ENCODE results near the gene TGM4.
A peak's percentile ranks its signal among the peaks of the same experiment; 100 is the strongest.

TGM4 gene

GRCh38 chr3:44861412-44862225, 12.8 kb upstream of the TGM4 start, which contains the start of gene TMEM42 (continued):
- TF ChIP-seq ZNF843 (tag by site-specific recombination; IDR thresholded peaks at IDR 0.05): 0 out of 2 replicates have a peak, but pooled peaks have one; percentile 25
- peak; percentile 82 for TF ChIP-seq ZBTB21 (tag by site-specific recombination; IDR thresholded peaks at IDR 0.05)
- peak; percentile 55 for TF ChIP-seq ZIC2 (tag by site-specific recombination; IDR thresholded peaks at IDR 0.05)
- 0 out of 2 replicates have a peak, but pooled peaks have one; percentile 19 for TF ChIP-seq KLF10 (tag by site-specific recombination; IDR thresholded peaks at IDR 0.05)
- no peak for TF ChIP-seq ZNF146 (tag by site-specific recombination; IDR thresholded peaks at IDR 0.05)
- TF ChIP-seq, protein P1, sequence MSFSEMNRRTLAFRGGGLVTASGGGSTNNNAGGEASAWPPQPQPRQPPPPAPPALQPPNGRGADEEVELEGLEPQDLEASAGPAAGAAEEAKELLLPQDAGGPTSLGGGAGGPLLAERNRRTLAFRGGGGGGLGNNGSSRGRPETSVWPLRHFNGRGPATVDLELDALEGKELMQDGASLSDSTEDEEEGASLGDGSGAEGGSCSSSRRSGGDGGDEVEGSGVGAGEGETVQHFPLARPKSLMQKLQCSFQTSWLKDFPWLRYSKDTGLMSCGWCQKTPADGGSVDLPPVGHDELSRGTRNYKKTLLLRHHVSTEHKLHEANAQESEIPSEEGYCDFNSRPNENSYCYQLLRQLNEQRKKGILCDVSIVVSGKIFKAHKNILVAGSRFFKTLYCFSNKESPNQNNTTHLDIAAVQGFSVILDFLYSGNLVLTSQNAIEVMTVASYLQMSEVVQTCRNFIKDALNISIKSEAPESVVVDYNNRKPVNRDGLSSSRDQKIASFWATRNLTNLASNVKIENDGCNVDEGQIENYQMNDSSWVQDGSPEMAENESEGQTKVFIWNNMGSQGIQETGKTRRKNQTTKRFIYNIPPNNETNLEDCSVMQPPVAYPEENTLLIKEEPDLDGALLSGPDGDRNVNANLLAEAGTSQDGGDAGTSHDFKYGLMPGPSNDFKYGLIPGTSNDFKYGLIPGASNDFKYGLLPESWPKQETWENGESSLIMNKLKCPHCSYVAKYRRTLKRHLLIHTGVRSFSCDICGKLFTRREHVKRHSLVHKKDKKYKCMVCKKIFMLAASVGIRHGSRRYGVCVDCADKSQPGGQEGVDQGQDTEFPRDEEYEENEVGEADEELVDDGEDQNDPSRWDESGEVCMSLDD (tag by site-specific recombination; IDR thresholded peaks at IDR 0.05): no peak
- TF ChIP-seq ZNF19 (tag by site-specific recombination; IDR thresholded peaks at IDR 0.05; ENCODE audit: low read depth): no peak
- peak; percentile 33; the same call in 1 of the 2 replicates for TF ChIP-seq SP3 (tag by site-specific recombination; IDR thresholded peaks at IDR 0.05)
- TF ChIP-seq ZXDB (tag by site-specific recombination; IDR thresholded peaks at IDR 0.05): peak; percentile 70
- peak; percentile 90 for TF ChIP-seq ZNF629 (tag by site-specific recombination; IDR thresholded peaks at IDR 0.05)
- TF ChIP-seq YY2 (tag by site-specific recombination; IDR thresholded peaks at IDR 0.05): 0 out of 2 replicates have a peak, but pooled peaks have one; percentile 51
- TF ChIP-seq BCL11B (tag by site-specific recombination; IDR thresholded peaks at IDR 0.05; ENCODE audit: low read depth): peak; percentile 47; the same call in 1 of the 2 replicates
- no peak for TF ChIP-seq ZNF202 (tag by site-specific recombination; IDR thresholded peaks at IDR 0.05; ENCODE audit: borderline replicate concordance)
- no peak for TF ChIP-seq ZNF248 (tag by site-specific recombination; IDR thresholded peaks at IDR 0.05)
- peak; percentile 90 for TF ChIP-seq ZNF121 (tag by site-specific recombination; IDR thresholded peaks at IDR 0.05)
- 0 out of 2 replicates have a peak, but pooled peaks have one; percentile 56 for TF ChIP-seq ZBTB20 (tag by site-specific recombination; IDR thresholded peaks at IDR 0.05)
- peak; percentile 17; the same call in 1 of the 2 replicates for TF ChIP-seq KLF8 (tag by site-specific recombination; IDR thresholded peaks at IDR 0.05)
- TF ChIP-seq ZNF660 (tag by site-specific recombination; IDR thresholded peaks at IDR 0.05): 0 out of 2 replicates have a peak, but pooled peaks have one; percentile 10
- peak; percentile 85 for TF ChIP-seq ZNF423 (tag by site-specific recombination; IDR thresholded peaks at IDR 0.05)
- TF ChIP-seq SP7 (tag by site-specific recombination; IDR thresholded peaks at IDR 0.05): peak; percentile 24; the same call in 1 of the 2 replicates
- TF ChIP-seq ZBTB17 (tag by site-specific recombination; IDR thresholded peaks at IDR 0.05): peak; percentile 67
- 0 out of 2 replicates have a peak, but pooled peaks have one; percentile 15 for TF ChIP-seq ZNF501 (tag by site-specific recombination; IDR thresholded peaks at IDR 0.05)
- peak; percentile 43 for TF ChIP-seq PATZ1 (tag by site-specific recombination; IDR thresholded peaks at IDR 0.05)
- peak; percentile 77 for TF ChIP-seq ZEB2 (tag by site-specific recombination; IDR thresholded peaks at IDR 0.05)
- no peak for TF ChIP-seq ZBTB44 (tag by site-specific recombination; IDR thresholded peaks at IDR 0.05)
- TF ChIP-seq, protein P2, sequence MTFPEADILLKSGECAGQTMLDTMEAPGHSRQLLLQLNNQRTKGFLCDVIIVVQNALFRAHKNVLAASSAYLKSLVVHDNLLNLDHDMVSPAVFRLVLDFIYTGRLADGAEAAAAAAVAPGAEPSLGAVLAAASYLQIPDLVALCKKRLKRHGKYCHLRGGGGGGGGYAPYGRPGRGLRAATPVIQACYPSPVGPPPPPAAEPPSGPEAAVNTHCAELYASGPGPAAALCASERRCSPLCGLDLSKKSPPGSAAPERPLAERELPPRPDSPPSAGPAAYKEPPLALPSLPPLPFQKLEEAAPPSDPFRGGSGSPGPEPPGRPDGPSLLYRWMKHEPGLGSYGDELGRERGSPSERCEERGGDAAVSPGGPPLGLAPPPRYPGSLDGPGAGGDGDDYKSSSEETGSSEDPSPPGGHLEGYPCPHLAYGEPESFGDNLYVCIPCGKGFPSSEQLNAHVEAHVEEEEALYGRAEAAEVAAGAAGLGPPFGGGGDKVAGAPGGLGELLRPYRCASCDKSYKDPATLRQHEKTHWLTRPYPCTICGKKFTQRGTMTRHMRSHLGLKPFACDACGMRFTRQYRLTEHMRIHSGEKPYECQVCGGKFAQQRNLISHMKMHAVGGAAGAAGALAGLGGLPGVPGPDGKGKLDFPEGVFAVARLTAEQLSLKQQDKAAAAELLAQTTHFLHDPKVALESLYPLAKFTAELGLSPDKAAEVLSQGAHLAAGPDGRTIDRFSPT (tag by site-specific recombination; IDR thresholded peaks at IDR 0.05): peak; percentile 100
- TF ChIP-seq ZNF610 (tag by site-specific recombination; IDR thresholded peaks at IDR 0.05; ENCODE audit: borderline replicate concordance): 0 out of 2 replicates have a peak, but pooled peaks have one; percentile 21
- TF ChIP-seq ZNF2 (tag by site-specific recombination; IDR thresholded peaks at IDR 0.05): 0 out of 2 replicates have a peak, but pooled peaks have one; percentile 27
- TF ChIP-seq, protein P3, sequence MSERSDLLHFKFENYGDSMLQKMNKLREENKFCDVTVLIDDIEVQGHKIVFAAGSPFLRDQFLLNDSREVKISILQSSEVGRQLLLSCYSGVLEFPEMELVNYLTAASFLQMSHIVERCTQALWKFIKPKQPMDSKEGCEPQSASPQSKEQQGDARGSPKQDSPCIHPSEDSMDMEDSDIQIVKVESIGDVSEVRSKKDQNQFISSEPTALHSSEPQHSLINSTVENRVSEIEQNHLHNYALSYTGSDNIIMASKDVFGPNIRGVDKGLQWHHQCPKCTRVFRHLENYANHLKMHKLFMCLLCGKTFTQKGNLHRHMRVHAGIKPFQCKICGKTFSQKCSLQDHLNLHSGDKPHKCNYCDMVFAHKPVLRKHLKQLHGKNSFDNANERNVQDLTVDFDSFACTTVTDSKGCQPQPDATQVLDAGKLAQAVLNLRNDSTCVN (tag by site-specific recombination; optimal IDR thresholded peaks at IDR 0.05): peak; percentile 93
- peak; percentile 57; the same call in 1 of the 2 replicates for TF ChIP-seq ZNF10 (tag by site-specific recombination; IDR thresholded peaks at IDR 0.05)
- TF ChIP-seq ZNF16 (tag by site-specific recombination; IDR thresholded peaks at IDR 0.05; ENCODE audit: low read depth): no peak

Data from HEK293 (cell line).